Uterus (tissue), 4 donors: ENCODE results near the gene PRIMPOL. TPM values are rescaled to one million over a fixed set of nuclear protein-coding genes. Genes with fewer than 3 reads are reported as not detected.
A peak's percentile ranks its signal among the peaks of the same experiment; 100 is the strongest.
"Not testable (repeated sequence)": the region's sequence is repeated elsewhere in the genome, so short reads cannot be mapped to it uniquely, and the experiment has no call there.

ENCODE experiments used
- DNase-seq, 2 donors: peaks; one replicate each; pipeline ENCODE4 v3.0.0-alpha.2; 2019 to 2020
- H3K27ac ChIP-seq, 2 donors: fragments of 200-600 bp; sonication (generic); 1 replicate in 1 of 2; 2 replicates in 1 of 2; pipeline ENCODE4 v1.5.1; 2016 to 2018
- H3K27me3 ChIP-seq, 2 donors: fragments of 200-600 bp; sonication (generic); one replicate each; pipeline ENCODE4 v1.5.1; 2018 to 2019; ENCODE audit warnings: control low read depth in 1 of 2
- H3K36me3 ChIP-seq, 2 donors: fragments of 200-600 bp; sonication (generic); one replicate each; pipeline ENCODE4 v1.5.1; 2019; ENCODE audit warnings: control low read depth in 1 of 2
- H3K4me1 ChIP-seq, 2 donors: fragments of 200-600 bp; sonication (generic); one replicate each; pipeline ENCODE4 v1.5.1; 2018 to 2019; ENCODE audit warnings: control low read depth in 1 of 2
- H3K4me3 ChIP-seq, 2 donors: fragments of 200-600 bp; sonication (generic); 1 replicate in 1 of 2; 2 replicates in 1 of 2; pipeline ENCODE4 v1.5.1; 2018 to 2019; ENCODE audit warnings: mild to moderate bottlenecking in 1 of 2
- H3K9me3 ChIP-seq, 2 donors: fragments of 200-600 bp; sonication (generic); one replicate each; pipeline ENCODE4 v1.5.1; 2019; ENCODE audit warnings: control low read depth in 1 of 2
- CTCF ChIP-seq, 4 experiments: fragments of 200-600 bp in 2 of 4; fragments of 450-650 bp in 2 of 4; sonication (generic) in 2 of 4; IDR thresholded peaks; one replicate each; pipeline ENCODE4 v1.5.1; 2016 to 2019; ENCODE audit warnings: antibody characterized with exemption in 4 of 4, mild to moderate bottlenecking in 2 of 4, moderate library complexity in 1 of 4
- POLR2A ChIP-seq, 2 donors: fragments of 450-650 bp; IDR thresholded peaks; one replicate each; pipeline ENCODE4 v1.6.1; 2016; ENCODE audit warnings: antibody characterized with exemption in 2 of 2, mild to moderate bottlenecking in 1 of 2, moderate library complexity in 1 of 2
- intact Hi-C: fragments of 100-400 bp; cut with DNase I; formaldehyde crosslinking; loops from one replicate; pipeline ENCODE4 v1.15.1; 2023; ENCODE audit warnings: low total_unique reads
- total RNA-seq, 4 donors: library from RNA; depleted of rRNA in 3 of 4; stranded (reverse); fragments of >200 nt in 3 of 4; gene quantifications; one replicate each; pipeline versions ENCODE4 v1.1.0 to v1.2.4, GENCODE V29; 2014 to 2023
- donor health status: DM: yes; HTN: yes; CAD: no.

Gene PRIMPOL
- total RNA-seq, 4 donors from 2014 or later: 25.1 to 43.5 (median 34.1) TPM

DNA sequence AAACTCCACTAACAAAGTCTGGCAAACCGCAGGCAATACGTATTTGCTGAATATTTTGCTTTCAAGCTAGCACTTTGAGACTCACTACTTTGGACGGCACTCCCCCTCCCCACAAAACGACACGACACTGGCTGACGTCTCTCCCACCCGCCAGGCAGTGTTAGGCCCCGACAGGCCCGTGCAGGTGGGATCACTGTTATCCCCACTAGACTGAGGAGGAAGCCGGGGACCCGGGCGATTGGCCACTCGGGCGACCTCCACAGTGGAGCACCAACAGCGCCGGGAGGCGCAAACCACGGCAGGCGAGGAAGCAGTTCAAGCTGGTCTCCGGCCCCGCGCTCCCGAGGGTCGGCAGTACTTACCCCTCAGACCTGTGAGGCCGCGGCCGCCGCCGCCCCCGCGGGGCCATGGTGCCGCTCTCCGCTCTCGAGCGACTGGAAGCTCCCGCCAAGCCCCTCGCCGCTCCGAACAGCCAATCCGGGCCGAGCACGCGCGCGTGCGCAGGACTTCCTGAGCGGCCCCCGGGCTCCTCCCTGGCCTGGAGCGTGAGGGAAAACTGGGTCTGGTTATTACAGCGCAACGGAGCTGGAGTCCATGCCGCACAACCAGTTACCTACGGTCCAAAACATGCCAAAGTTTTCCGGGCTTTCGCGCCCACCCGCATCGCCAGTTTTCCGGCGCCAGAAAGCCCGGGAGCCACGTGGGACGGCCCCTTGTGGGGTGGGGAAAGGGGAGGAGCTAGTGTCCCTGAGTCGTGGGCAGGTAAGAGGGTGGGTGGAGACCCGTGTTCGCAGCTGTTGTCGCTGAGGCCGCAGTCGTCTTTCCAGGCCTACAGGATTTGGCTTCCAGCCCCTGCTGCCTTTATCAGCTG lies 84.4 kb downstream of the PRIMPOL start, which contains the start of gene CENPU:
Gene CENPU, minus strand, starts transcription at position 443 of the 871 bp plus-strand sequence. Its CDS starts 34 bp downstream, at position 409.
- no peaks in the 10 kb centered on the region for H3K36me3 ChIP-seq
- no peaks in the 10 kb centered on the region for H3K4me1 ChIP-seq
- intact Hi-C loops: no loop called here
- DNase-seq: peak; percentile 96 to 97
- H3K27me3 ChIP-seq: peaks cover 0 to 2% of the 10 kb centered on the region in 2 donors
- peak within 1 kb of the TSS; percentile 50 to 65 for H3K27ac ChIP-seq
- TF ChIP-seq POLR2A (IDR thresholded peaks at IDR 0.05): peak; percentile 26 to 94
- TF ChIP-seq CTCF (IDR thresholded peaks at IDR 0.05): peak in 2 of 4 experiments; percentile 45 to 70
- H3K4me3 ChIP-seq: peak within 1 kb of the TSS; percentile 60 to 74
- no peaks in the 10 kb centered on the region for H3K9me3 ChIP-seq

GRCh38 chr4:184734758-184735157 lies 85.2 kb downstream of the PRIMPOL start:
- no peaks in the 10 kb centered on the region for H3K4me1 ChIP-seq
- intact Hi-C loops: no loop called here
- H3K36me3 ChIP-seq: no peaks in the 10 kb centered on the region
- H3K9me3 ChIP-seq: no peaks in the 10 kb centered on the region
- no peak for DNase-seq
- peaks cover 0 to 2% of the 10 kb centered on the region in 2 donors for H3K27me3 ChIP-seq
- TF ChIP-seq CTCF (IDR thresholded peaks at IDR 0.05): no peak
- TF ChIP-seq POLR2A (IDR thresholded peaks at IDR 0.05): no peak
- H3K27ac ChIP-seq: no peak overlapping the region
- H3K4me3 ChIP-seq: peak overlapping the region in 1 of 2 donors; percentile 60

DNA sequence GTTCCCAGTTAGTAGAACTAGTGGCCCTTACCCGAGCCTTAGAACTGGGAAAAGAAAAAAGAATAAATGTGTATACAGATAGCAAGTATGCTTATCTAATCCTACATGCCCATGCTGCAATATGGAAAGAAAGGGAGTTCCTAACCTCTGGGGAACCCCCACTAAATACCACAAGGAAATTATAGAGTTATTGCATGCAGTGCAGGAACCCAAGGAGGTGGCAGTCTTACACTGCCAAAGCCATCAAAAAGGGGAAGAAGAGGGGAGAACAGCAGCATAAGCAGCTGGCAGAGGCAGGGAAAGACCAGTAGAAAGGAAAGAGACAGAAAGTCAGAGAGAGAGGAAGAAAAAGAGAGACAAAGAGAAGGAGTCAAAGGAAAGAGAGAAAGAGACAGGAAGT lies 90.0 kb downstream of the PRIMPOL start:
- intact Hi-C loops, H3K27me3 ChIP-seq, H3K9me3 ChIP-seq, H3K27ac ChIP-seq, DNase-seq, H3K4me1 ChIP-seq, H3K4me3 ChIP-seq, H3K36me3 ChIP-seq: not testable (repeated sequence)

DNA sequence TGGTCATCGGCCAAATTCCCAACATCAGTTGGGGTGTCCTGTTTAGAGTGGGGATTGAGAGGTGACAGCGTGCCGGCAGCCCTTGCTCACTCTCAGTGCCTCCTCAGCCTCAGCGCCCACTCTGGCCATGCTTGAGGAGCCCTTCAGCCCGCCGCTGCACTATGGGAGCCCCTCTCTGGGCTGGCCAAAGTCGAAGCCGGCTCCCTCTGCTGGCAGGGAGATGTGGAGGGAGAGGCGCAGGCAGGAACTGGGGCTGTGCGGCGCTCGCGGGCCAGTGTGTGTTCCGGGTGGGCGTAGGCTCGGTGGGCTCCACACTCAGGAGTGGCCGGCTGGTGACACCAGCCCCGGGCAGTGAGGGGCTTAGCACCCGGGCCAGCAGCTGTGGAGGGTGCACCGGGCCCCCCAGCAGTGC lies 91.4 kb downstream of the PRIMPOL start:
- Histone ChIP-seq H3K27me3 (no peaks in the 10 kb centered on the region), H3K4me1 (no peaks in the 10 kb centered on the region), H3K4me3 (no peak overlapping the region), H3K27ac (no peak overlapping the region), H3K9me3 (no peaks in the 10 kb centered on the region), H3K36me3 (no peaks in the 10 kb centered on the region)
- DNase-seq: no peak
- intact Hi-C loops: no loop called here
- TF ChIP-seq CTCF (IDR thresholded peaks at IDR 0.05): no peak

- H3K4me3 ChIP-seq, H3K27ac ChIP-seq, intact Hi-C loops, H3K36me3 ChIP-seq, H3K4me1 ChIP-seq, H3K27me3 ChIP-seq, H3K9me3 ChIP-seq, DNase-seq: not testable (repeated sequence)
Measured at GRCh38 chr4:184741651-184742050, 92.1 kb downstream of the PRIMPOL start.

DNA sequence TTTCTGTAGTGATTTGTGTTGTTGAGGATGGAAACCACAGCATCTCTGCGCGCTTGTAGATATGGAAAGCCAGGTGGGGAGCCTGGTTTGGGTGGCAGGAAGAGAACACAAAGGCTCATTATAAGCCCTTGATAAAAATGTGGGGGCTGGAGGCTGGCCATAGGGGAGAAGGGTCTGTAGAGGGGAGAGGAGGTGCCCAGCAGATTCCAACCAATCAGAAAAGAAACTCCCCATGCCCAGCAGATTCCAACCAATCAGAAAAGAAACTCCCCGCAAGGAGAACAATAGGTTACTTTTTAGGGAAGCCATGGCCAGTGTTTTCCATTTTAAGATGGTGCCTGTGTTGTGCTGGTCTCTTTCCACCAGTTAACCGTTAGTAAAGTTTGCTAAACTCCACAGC lies 94.1 kb downstream of the PRIMPOL start:
- H3K4me3 ChIP-seq: no peak overlapping the region
- no peaks in the 10 kb centered on the region for H3K4me1 ChIP-seq
- intact Hi-C loops: no loop called here
- H3K27me3 ChIP-seq: no peaks in the 10 kb centered on the region
- TF ChIP-seq POLR2A (IDR thresholded peaks at IDR 0.05) (no peak), CTCF (IDR thresholded peaks at IDR 0.05) (no peak)
- H3K27ac ChIP-seq: no peak overlapping the region
- H3K9me3 ChIP-seq: no peaks in the 10 kb centered on the region
- DNase-seq: no peak
- no peaks in the 10 kb centered on the region for H3K36me3 ChIP-seq
